Measurements from ENCODE around the gene C1R. TPM values are rescaled to one million over a fixed set of nuclear protein-coding genes. Genes with fewer than 3 reads are reported as not detected.
"Not testable (repeated sequence)": the region's sequence is repeated elsewhere in the genome, so short reads cannot be mapped to it uniquely, and the experiment has no call there.

Gene C1R
- total RNA-seq, 1 donor from 2014 or later: 3.3 TPM

DNA sequence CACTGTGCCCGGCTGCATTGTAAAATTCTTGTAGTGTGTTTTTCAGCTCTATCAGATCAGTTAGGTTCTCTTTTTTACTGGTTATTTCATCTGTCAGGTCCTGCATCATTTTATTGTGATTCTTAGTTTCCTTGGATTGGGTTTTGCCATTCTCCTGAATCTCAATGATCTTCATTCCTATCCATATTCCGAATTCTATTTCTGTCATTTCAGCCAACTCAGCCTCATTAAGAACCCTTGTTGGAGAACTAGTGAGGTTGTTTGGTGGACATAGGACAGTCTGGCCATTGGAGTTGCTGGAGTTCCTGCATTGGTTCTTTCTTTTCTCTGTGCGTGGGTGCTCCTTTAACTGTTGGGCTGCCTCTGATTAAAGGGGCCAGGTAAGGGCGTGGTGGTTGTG lies 37.3 kb downstream of the C1R start:
- no peaks in the 10 kb centered on the region for H3F3A ChIP-seq (ENCODE audit: low read depth)
- no peak overlapping the region for H3K4me3 ChIP-seq
- H2AFZ ChIP-seq (replicated peaks): no peak overlapping the region
- no peak overlapping the region for H3K27ac ChIP-seq
- H3K9ac ChIP-seq: no peak overlapping the region
- Mint-ChIP-seq H3K27me3 (ENCODE audit: insufficient read depth, low read depth) (peaks cover 8% of the 10 kb centered on the region), H3K4me3 (no peak overlapping the region), H3K27ac (no peak overlapping the region), H3K9me3 (peaks cover 6% of the 10 kb centered on the region), H3K4me1 (no peaks in the 10 kb centered on the region), H3K36me3 (no peaks in the 10 kb centered on the region)
- TF ChIP-seq EZH2 (IDR thresholded peaks at IDR 0.05): no peak
- TF ChIP-seq EZH2phosphoT487 (IDR thresholded peaks at IDR 0.05): no peak
- no peak for TF ChIP-seq CTCF (IDR thresholded peaks at IDR 0.05)
- no peaks in the 10 kb centered on the region for H3K9me3 ChIP-seq (ENCODE audit: low read depth)
- H3K4me1 ChIP-seq: no peaks in the 10 kb centered on the region
- no peaks in the 10 kb centered on the region for H3K27me3 ChIP-seq
- H3K36me3 ChIP-seq: no peaks in the 10 kb centered on the region
- no peaks in the 10 kb centered on the region for H3K79me2 ChIP-seq (ENCODE audit: low read depth)
- no peak for DNase-seq (ENCODE audit: low spot score)
- H3K4me2 ChIP-seq: no peak overlapping the region
- no peaks in the 10 kb centered on the region for H4K20me1 ChIP-seq (ENCODE audit: low read depth)

DNA sequence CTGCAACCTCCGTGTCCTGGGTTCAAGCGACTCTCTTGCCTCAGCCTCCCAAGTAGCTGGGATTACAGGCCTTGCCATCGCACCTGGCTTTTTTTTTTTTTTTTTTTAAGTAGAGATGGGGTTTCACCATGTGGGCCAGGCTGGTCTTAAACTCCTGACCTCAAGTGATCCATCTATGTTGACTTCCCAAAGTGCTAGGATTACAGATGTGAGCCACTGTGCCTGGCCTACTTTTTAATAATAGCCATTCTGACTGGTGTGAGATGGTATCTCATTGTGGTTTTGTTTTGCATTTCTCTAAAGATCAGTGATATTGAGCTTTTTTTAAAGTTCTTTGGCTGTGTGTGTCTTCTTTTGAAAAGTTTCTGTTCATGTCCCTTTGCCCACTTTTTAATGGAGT lies 42.3 kb downstream of the C1R start:
- H3K27me3 ChIP-seq; H4K20me1 ChIP-seq (ENCODE audit: low read depth); H3K4me2 ChIP-seq; H3K27ac ChIP-seq; H3K9me3 Mint-ChIP-seq; H3F3A ChIP-seq (ENCODE audit: low read depth); DNase-seq (ENCODE audit: low spot score); H3K36me3 ChIP-seq; H2AFZ ChIP-seq (replicated peaks); H3K9me3 ChIP-seq (ENCODE audit: low read depth); H3K4me1 Mint-ChIP-seq; H3K4me3 Mint-ChIP-seq; H3K4me1 ChIP-seq; H3K36me3 Mint-ChIP-seq; H3K9ac ChIP-seq; H3K27me3 Mint-ChIP-seq (ENCODE audit: insufficient read depth, low read depth); H3K27ac Mint-ChIP-seq; H3K79me2 ChIP-seq (ENCODE audit: low read depth); H3K4me3 ChIP-seq: not testable (repeated sequence)

DNA sequence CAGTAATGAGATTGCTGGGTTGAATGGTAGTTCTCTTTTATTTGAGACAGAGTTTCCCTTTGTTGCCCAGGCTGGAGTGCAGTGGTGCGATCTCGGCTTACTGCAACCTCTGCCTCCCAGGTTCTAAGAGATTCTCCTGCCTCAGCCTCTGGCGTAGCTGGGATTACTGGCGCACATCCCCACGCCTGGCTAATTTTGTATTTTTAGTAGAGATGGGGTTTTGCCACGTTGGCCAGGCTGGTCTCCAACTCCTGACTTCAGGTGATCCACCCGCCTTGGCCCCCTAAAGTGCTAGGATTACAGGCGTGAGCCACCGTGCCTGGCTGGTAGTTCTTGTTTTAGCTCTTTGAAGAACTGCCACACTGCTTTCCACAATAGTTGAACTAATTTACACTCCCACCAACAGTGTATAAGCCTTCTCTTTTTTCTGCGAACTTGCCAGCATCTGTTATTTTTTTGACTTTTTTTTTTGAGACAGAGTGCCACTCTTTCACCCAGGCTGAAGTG lies 42.7 kb downstream of the C1R start:
- H3K4me1 Mint-ChIP-seq; H3K4me1 ChIP-seq; H3K27ac ChIP-seq; H3K4me3 ChIP-seq; H3K27me3 Mint-ChIP-seq (ENCODE audit: insufficient read depth, low read depth); H3K9me3 Mint-ChIP-seq; H3K36me3 ChIP-seq; H3K4me3 Mint-ChIP-seq; H4K20me1 ChIP-seq (ENCODE audit: low read depth); H3K27me3 ChIP-seq; H3K4me2 ChIP-seq; H3K9ac ChIP-seq; DNase-seq (ENCODE audit: low spot score); H3K9me3 ChIP-seq (ENCODE audit: low read depth); H2AFZ ChIP-seq (replicated peaks); H3K79me2 ChIP-seq (ENCODE audit: low read depth); H3K27ac Mint-ChIP-seq; H3K36me3 Mint-ChIP-seq; H3F3A ChIP-seq (ENCODE audit: low read depth): not testable (repeated sequence)

GRCh38 chr12:7047306-7047705 lies 44.9 kb downstream of the C1R start:
- Histone ChIP-seq H3K4me1 (no peaks in the 10 kb centered on the region), H3K79me2 (ENCODE audit: low read depth) (no peaks in the 10 kb centered on the region), H3K4me3 (no peak overlapping the region), H3K9me3 (ENCODE audit: low read depth) (no peaks in the 10 kb centered on the region), H2AFZ (replicated peaks) (no peak overlapping the region), H3K4me2 (no peak overlapping the region), H3K36me3 (no peaks in the 10 kb centered on the region), H3F3A (ENCODE audit: low read depth) (no peaks in the 10 kb centered on the region), H4K20me1 (ENCODE audit: low read depth) (no peaks in the 10 kb centered on the region), H3K27me3 (no peaks in the 10 kb centered on the region), H3K27ac (no peak overlapping the region), H3K9ac (no peak overlapping the region)
- Mint-ChIP-seq H3K4me1 (no peaks in the 10 kb centered on the region), H3K27me3 (ENCODE audit: insufficient read depth, low read depth) (peaks cover 5% of the 10 kb centered on the region), H3K36me3 (no peaks in the 10 kb centered on the region), H3K4me3 (no peak overlapping the region), H3K27ac (no peak overlapping the region), H3K9me3 (peaks cover 8% of the 10 kb centered on the region)
- no peak for TF ChIP-seq EZH2phosphoT487 (IDR thresholded peaks at IDR 0.05)
- DNase-seq (ENCODE audit: low spot score): no peak

- H3K4me1 Mint-ChIP-seq: no peaks in the 10 kb centered on the region
- no peaks in the 10 kb centered on the region for H3F3A ChIP-seq (ENCODE audit: low read depth)
- peaks cover 4% of the 10 kb centered on the region for H3K27me3 Mint-ChIP-seq (ENCODE audit: insufficient read depth, low read depth)
- H3K27ac ChIP-seq: no peak overlapping the region
- no peaks in the 10 kb centered on the region for H3K4me1 ChIP-seq
- H3K4me2 ChIP-seq: no peak overlapping the region
- no peak overlapping the region for H3K9ac ChIP-seq
- peaks cover 8% of the 10 kb centered on the region for H3K9me3 Mint-ChIP-seq
- no peak for DNase-seq (ENCODE audit: low spot score)
- H3K27me3 ChIP-seq: no peaks in the 10 kb centered on the region
- H3K36me3 ChIP-seq: no peaks in the 10 kb centered on the region
- H3K79me2 ChIP-seq (ENCODE audit: low read depth): no peaks in the 10 kb centered on the region
- H3K9me3 ChIP-seq (ENCODE audit: low read depth): no peaks in the 10 kb centered on the region
- TF ChIP-seq CTCF (IDR thresholded peaks at IDR 0.05): no peak
- TF ChIP-seq EZH2 (IDR thresholded peaks at IDR 0.05): no peak
- no peak for TF ChIP-seq EZH2phosphoT487 (IDR thresholded peaks at IDR 0.05)
- H3K4me3 ChIP-seq: no peak overlapping the region
- no peak overlapping the region for H2AFZ ChIP-seq (replicated peaks)
- no peaks in the 10 kb centered on the region for H4K20me1 ChIP-seq (ENCODE audit: low read depth)
- no peaks in the 10 kb centered on the region for H3K36me3 Mint-ChIP-seq
- H3K4me3 Mint-ChIP-seq: no peak overlapping the region
- H3K27ac Mint-ChIP-seq: no peak overlapping the region
Measured at GRCh38 chr12:7046383-7047105, 45.7 kb downstream of the C1R start.

Measured in neural progenitor cell (in vitro differentiated cells).